Choroid plexus epithelial cell (primary cell): Measurements from ENCODE around the gene CEBPG.
A peak's percentile ranks its signal among the peaks of the same experiment; 100 is the strongest.

ENCODE experiments used
- DNase-seq: peaks from one replicate; pipeline ENCODE4 v3.0.0-alpha.2; 2010; ENCODE audit warnings: low read depth
- H3K4me3 ChIP-seq: 2 replicates; pipeline ENCODE4 v1.5.1; 2011; ENCODE audit warnings: low read depth, mild to moderate bottlenecking, control low read depth, low read length, moderate library complexity
- TF ChIP-seq, protein P1 (sequence below): conservative IDR thresholded peaks from 2 replicates; pipeline ENCODE4 v1.5.1; 2011; ENCODE audit warnings: low read depth, mild to moderate bottlenecking, control low read depth, inconsistent platforms, low read length, moderate library complexity

Gene CEBPG

GRCh38 chr19:33428627-33429125 lies 55.2 kb downstream of the CEBPG start:
- TF ChIP-seq, protein P1, sequence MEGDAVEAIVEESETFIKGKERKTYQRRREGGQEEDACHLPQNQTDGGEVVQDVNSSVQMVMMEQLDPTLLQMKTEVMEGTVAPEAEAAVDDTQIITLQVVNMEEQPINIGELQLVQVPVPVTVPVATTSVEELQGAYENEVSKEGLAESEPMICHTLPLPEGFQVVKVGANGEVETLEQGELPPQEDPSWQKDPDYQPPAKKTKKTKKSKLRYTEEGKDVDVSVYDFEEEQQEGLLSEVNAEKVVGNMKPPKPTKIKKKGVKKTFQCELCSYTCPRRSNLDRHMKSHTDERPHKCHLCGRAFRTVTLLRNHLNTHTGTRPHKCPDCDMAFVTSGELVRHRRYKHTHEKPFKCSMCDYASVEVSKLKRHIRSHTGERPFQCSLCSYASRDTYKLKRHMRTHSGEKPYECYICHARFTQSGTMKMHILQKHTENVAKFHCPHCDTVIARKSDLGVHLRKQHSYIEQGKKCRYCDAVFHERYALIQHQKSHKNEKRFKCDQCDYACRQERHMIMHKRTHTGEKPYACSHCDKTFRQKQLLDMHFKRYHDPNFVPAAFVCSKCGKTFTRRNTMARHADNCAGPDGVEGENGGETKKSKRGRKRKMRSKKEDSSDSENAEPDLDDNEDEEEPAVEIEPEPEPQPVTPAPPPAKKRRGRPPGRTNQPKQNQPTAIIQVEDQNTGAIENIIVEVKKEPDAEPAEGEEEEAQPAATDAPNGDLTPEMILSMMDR, result no peak
- H3K4me3 ChIP-seq, result no peak overlapping the region
- DNase-seq, result no peak

DNA sequence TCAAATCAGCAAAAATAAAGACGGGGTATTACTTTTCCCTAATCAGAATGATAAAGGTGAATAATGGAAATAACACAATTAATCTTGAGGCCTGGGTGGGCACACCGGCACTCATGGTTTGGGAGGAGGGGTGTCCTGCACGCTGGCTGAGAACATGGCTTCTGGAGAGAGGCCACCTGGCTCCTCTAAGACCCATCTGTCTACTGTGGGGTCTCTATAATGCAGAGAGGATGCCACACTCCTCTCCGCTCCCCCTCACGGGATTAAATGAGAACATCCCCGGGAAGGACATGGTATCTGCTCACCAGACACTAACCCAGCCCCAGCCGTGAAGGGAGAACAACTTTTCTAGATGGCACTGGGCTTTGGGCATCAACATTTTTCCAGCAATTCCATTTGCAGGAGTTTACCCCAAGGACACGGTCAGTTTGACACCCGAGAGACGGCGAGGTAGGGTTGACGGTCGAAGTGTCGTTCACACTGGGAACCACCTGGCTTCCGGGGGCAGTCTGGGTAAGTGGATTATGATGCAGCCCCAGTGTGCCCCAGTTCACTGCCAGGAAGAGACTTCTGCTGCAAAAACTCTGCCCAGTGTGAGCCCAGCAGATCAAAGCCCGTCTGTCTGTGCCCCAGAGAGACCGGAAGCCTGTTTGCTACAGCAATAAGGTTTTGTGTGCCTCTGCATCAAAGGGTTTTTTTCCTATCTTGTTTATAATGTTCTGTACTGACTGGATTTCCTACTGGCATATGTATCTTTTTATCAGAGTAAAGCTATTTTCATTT lies 56.6 kb downstream of the CEBPG start:
- no peak overlapping the region for H3K4me3 ChIP-seq
- TF ChIP-seq, protein P1, result no peak
- no peak for DNase-seq

DNA sequence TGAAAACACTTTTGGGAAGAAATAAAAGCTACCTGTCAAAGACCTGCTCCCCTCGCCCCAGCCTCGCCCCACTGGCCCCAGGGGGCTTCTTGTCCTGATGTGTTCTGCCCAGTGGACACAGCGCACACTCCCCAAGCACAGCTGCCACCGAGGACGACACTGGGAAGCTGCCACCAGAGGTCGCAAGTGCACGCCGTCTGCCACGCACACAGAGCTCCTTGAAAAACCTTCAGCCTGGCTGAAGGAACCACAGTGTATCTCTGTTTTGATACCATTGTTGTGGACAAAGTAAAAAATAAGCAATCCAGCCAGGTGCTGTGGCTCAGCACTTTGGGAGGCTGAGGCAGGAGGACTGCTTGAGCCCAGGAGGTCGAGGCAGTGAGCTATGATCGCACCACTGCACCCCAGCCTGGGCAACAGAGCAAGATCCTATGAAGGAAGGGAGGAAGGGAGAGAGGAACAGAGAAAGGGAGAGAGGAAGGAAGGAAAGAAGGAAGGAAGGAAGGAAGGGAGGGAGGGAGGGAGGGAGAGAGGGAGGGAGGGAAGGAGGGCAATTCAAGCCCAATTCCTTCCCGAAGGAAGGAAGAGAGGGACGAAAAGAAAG lies 57.3 kb downstream of the CEBPG start:
- TF ChIP-seq, protein P1, result peak; percentile 87
- DNase-seq, result peak; percentile 79
- no peak overlapping the region for H3K4me3 ChIP-seq

- TF ChIP-seq, protein P1, result no peak
- no peak overlapping the region for H3K4me3 ChIP-seq
- no peak for DNase-seq
These were observed 58.5 kb downstream of the CEBPG start for GRCh38 chr19:33432015-33432414.
